Esophagus muscularis mucosa (tissue), 4 donors: Measurements from ENCODE around the gene TSSK2. TPM values are rescaled to one million over a fixed set of nuclear protein-coding genes. Genes with fewer than 3 reads are reported as not detected.
A peak's percentile ranks its signal among the peaks of the same experiment; 100 is the strongest.

ENCODE experiments used
- DNase-seq: peaks from one replicate; pipeline ENCODE4 v3.0.0-alpha.2; 2017; ENCODE audit errors: extremely low spot score
- H3K27ac ChIP-seq, 4 donors: fragments of 200-600 bp; sonication (generic); replicated peaks in 1 of 4; 1 replicate in 3 of 4; 2 replicates in 1 of 4; pipeline ENCODE4 v1.5.1; 2016 to 2019; ENCODE audit warnings: mild to moderate bottlenecking in 1 of 4
- H3K27me3 ChIP-seq, 4 donors: fragments of 200-600 bp; sonication (generic); one replicate each; pipeline versions ENCODE4 v1.5.1 to v1.6.0; 2016 to 2019
- H3K36me3 ChIP-seq, 4 donors: fragments of 200-600 bp; sonication (generic); one replicate each; pipeline ENCODE4 v1.5.1; 2016 to 2019
- H3K4me1 ChIP-seq, 4 donors: fragments of 200-600 bp; sonication (generic); one replicate each; pipeline ENCODE4 v1.5.1; 2016 to 2019
- H3K4me3 ChIP-seq, 4 donors: fragments of 200-600 bp; sonication (generic); 1 replicate in 2 of 4; 2 replicates in 2 of 4; pipeline ENCODE4 v1.5.1; 2016 to 2019; ENCODE audit warnings: mild to moderate bottlenecking in 4 of 4, moderate library complexity in 1 of 4
- H3K9me3 ChIP-seq, 4 donors: fragments of 200-600 bp; sonication (generic); 1 replicate in 3 of 4; 2 replicates in 1 of 4; pipeline ENCODE4 v1.5.1; 2016 to 2019
- EP300 ChIP-seq: sonication (generic); formaldehyde crosslinking; IDR thresholded peaks from one replicate; pipeline ENCODE4 v1.6.1; 2017; ENCODE audit warnings: antibody characterized with exemption
- POLR2A ChIP-seq: fragments of 450-650 bp; IDR thresholded peaks from one replicate; pipeline ENCODE4 v1.6.1; 2017; ENCODE audit warnings: antibody characterized with exemption, moderate library complexity, mild to moderate bottlenecking, low read depth
- POLR2AphosphoS5 ChIP-seq, 2 donors: sonication (generic); formaldehyde crosslinking; IDR thresholded peaks; one replicate each; pipeline ENCODE4 v1.6.1; 2017; ENCODE audit warnings: antibody characterized with exemption in 2 of 2
- WGBS: methylation state at CpG from one replicate; pipeline ENCODE4 v1.1.5; 2018; 5-methylcytosine and 5-hydroxymethylcytosine counted together
- intact Hi-C: fragments of 100-400 bp; cut with DNase I; formaldehyde crosslinking; loops from one replicate; pipeline ENCODE4 v1.15.1; 2023
- total RNA-seq, 4 donors: library from RNA; depleted of rRNA; stranded (reverse); fragments of >200 nt; gene quantifications; one replicate each; pipeline versions ENCODE4 v1.1.0 to v1.2.1, GENCODE V29; 2016
- TF ChIP-seq, protein P1 (sequence below), 3 experiments: fragments of 200-600 bp in 2 of 3; fragments of 450-650 bp in 1 of 3; sonication (generic) in 2 of 3; IDR thresholded peaks; one replicate each; pipeline ENCODE4 v1.5.1; 2017 to 2019; ENCODE audit warnings: antibody characterized with exemption in 3 of 3, mild to moderate bottlenecking in 2 of 3, moderate library complexity in 1 of 3

TSSK2 gene
- total RNA-seq, 4 donors from 2014 or later = not detected

DNA sequence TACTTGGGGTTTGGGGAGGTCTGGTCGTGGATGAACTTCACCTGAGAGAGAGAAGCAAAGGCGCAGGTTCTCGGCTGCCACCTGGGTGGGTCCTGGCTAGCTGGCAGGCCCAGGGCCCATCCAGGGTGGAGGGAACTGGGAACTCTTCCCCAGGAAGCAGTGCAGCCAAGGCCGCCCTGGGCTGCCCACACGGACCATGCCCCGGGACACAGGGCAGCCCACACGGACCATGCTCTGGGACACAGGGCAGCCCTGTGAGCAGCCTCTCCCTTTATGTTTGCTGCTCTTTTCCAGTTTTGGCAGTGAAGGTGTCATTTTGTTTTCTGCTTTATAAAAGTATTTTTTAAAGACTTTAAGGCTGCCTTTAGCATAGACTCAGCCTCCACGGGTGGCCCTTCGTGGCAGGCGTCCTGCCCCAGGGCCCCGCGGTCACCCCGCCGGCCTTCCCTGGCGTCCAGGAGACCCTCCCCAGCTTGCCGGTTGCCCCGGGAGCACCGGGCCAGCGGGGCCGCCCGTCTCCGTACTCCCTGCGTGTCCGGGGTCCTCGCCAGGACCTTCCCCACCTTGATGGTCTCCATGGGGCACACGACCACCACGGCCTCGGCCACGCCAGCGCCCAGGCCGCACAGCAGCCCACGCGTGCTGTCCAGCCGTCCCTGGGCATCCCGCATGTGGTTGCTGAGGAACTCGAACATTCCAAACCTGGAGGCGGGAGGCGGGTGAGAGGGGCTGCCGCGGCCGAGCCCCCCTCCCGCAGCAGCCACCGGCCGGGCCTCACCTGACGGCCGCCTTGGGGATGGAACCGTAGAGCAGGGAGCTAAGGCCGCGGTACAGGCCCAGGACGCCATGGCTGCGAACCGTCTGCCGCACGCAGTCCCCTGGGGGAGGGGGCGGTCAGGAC is 46.3 kb downstream of the TSSK2 start:
- peak overlapping the region; percentile 90 to 97 (median 94) for H3K27ac ChIP-seq
- intact Hi-C loops = loop anchor here (5.0 kb wide), 2 partner anchors 35 to 255 kb away; partner anchors contain the start of genes ESS2, HIRA and MRPL40
- no peaks in the 10 kb centered on the region for H3K27me3 ChIP-seq
- no peaks in the 10 kb centered on the region for H3K9me3 ChIP-seq
- H3K36me3 ChIP-seq = peaks cover 0 to 9% (median 0%) of the 10 kb centered on the region in 4 donors
- DNase-seq = no peak
- peaks cover 45 to 68% (median 64%) of the 10 kb centered on the region in 4 donors for H3K4me1 ChIP-seq
- whole genome bisulfite sequencing = 51% methylated on average over 8 of the region's 55 CpGs
- H3K4me3 ChIP-seq = peak overlapping the region; percentile 83 to 98 (median 92)
- TF ChIP-seq POLR2AphosphoS5 (IDR thresholded peaks at IDR 0.05) (no peak), POLR2A (no peak), EP300 (no peak)
- TF ChIP-seq, protein P1, sequence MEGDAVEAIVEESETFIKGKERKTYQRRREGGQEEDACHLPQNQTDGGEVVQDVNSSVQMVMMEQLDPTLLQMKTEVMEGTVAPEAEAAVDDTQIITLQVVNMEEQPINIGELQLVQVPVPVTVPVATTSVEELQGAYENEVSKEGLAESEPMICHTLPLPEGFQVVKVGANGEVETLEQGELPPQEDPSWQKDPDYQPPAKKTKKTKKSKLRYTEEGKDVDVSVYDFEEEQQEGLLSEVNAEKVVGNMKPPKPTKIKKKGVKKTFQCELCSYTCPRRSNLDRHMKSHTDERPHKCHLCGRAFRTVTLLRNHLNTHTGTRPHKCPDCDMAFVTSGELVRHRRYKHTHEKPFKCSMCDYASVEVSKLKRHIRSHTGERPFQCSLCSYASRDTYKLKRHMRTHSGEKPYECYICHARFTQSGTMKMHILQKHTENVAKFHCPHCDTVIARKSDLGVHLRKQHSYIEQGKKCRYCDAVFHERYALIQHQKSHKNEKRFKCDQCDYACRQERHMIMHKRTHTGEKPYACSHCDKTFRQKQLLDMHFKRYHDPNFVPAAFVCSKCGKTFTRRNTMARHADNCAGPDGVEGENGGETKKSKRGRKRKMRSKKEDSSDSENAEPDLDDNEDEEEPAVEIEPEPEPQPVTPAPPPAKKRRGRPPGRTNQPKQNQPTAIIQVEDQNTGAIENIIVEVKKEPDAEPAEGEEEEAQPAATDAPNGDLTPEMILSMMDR (IDR thresholded peaks at IDR 0.05) = no peak

DNA sequence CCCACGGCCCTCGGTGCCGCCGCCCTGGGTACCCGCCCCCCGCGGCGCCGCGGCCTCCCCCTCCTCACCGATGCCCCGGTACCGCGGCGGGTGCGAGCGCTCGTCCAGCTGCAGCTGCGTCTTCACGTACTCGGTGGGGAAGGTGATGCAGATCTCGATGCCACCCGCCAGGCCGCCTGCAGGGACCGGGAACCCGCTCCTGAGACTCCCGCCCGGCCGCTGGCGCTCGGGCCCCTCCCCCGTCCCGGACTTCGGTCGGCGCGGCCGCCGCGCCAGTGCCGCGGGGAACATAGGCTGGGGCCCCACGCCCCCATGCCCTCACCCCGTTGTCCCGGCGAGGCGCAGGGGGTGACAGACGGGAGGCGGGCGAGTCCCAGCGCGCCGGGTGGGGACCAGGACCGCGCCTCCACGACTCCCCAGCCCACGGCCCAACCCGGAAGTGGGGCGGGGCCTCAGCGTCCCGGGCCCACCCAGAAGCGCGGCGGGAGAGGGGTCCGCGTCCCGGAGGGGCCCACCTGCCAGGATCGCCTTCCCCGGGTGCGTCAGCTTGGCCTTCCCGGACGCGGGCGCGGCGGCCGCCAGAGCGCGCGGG is 47.1 kb downstream of the TSSK2 start:
- no peaks in the 10 kb centered on the region for H3K9me3 ChIP-seq
- TF ChIP-seq POLR2A (no peak), EP300 (no peak)
- TF ChIP-seq, protein P1 (IDR thresholded peaks at IDR 0.05) = no peak
- peaks cover 0 to 12% (median under 1%) of the 10 kb centered on the region in 4 donors for H3K36me3 ChIP-seq
- intact Hi-C loops = loop anchor here (5.0 kb wide), 2 partner anchors 36 to 254 kb away; partner anchors contain the start of genes ESS2, HIRA and MRPL40
- no peaks in the 10 kb centered on the region for H3K27me3 ChIP-seq
- DNase-seq = no peak
- WGBS = no CpG with 5 or more reads among the region's 80 CpGs
- peak overlapping the region; percentile 90 to 97 (median 94) for H3K27ac ChIP-seq
- peaks cover 37 to 60% (median 56%) of the 10 kb centered on the region in 4 donors for H3K4me1 ChIP-seq
- peak overlapping the region; percentile 83 to 98 (median 92) for H3K4me3 ChIP-seq

DNA sequence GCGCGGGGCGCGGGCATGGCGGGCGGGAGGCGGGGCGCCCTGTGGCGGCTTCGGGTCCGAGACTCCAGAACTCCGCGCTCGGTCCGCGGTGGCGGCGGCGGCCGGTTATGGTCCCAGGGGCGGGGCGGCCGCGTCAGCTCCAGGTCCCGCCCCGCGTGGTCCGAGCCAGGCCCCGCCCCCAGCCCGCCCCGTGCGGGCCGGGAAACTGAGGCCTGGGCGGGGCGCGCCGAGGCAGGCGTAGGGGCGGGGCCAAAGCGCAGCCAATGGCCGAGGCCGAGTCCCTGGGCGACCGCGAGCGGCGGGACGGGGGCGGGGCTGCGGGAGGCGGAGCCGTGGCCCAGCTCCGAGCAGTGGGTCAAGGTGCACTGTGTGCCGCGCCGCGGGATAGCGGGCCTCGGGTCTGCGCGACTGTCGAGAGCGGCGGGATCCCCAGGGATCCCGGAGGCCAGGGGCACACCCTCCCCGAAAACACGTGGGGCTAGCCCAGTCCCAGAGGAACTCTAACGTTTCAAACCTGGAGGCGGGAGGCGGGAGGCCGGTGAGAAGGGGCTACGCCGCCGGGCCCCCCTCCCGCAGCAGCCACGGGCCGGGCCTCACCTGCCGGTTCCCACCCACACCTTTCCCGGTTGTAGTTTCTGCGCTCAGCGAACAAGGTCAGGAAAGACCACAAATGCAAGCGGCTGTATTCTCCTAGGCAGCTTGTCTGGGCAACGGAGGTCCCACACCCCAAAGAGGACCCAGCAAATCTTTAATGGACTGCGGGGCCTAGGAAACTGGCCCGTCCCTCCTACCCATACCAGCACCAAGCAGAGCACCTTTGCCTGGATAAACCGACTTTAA is 47.8 kb downstream of the TSSK2 start, which contains the start of gene SLC25A1:
TSS of gene SLC25A1 (minus strand) at position 80 of the 840 bp plus-strand sequence. CDS start at position 17, 63 bp downstream.
- intact Hi-C loops = loop anchor here (5.0 kb wide), 2 partner anchors 37 to 253 kb away; partner anchors contain the start of genes ESS2, HIRA and MRPL40

DNA sequence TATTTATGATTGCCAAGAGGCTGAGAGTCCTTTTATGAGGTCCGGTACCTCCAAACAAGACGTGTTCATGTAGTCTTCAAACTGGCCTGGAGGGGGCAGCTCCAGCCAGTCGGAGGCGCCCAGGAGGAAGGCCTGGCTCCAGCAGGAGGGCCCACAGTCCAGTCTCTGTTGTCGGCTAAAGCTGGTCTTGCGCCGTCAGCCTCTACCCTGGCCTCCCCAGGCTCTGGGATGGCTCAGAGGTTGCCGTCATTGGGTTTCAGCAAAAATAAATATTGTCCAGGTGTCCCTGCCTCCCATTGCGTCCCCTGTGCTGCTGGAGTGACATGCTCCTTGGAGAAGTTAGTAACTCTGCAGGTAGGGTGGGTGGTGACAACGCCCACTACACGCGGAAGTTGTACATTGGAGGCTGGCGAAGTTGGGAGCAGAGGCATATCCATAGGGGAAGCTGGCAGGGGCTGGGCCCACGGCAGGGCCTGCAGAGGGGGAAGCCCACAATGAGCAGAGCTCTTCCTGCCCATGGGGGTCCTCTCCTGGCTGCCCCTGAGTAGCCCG is 48.5 kb downstream of the TSSK2 start:
- H3K4me1 ChIP-seq = peaks cover 23 to 46% (median 42%) of the 10 kb centered on the region in 4 donors
- H3K27ac ChIP-seq = peak overlapping the region; percentile 90 to 97 (median 94)
- intact Hi-C loops = loop anchor here (5.0 to 10.0 kb wide), 4 partner anchors 37 to 455 kb away; partner anchors contain the start of genes ESS2, HIRA and MRPL40
- no peaks in the 10 kb centered on the region for H3K27me3 ChIP-seq
- TF ChIP-seq, protein P1 (IDR thresholded peaks at IDR 0.05) = peak; percentile 74 to 76 (median 76)
- TF ChIP-seq EP300 = no peak
- no peak for TF ChIP-seq POLR2A
- peak in 1 of 2 donors; percentile 58 for TF ChIP-seq POLR2AphosphoS5 (IDR thresholded peaks at IDR 0.05)
- peaks cover 0 to 13% (median 2%) of the 10 kb centered on the region in 4 donors for H3K36me3 ChIP-seq
- DNase-seq = no peak
- peak overlapping the region; percentile 83 to 98 (median 92) for H3K4me3 ChIP-seq
- WGBS = 75% methylated on average over 6 of the region's 15 CpGs
- no peaks in the 10 kb centered on the region for H3K9me3 ChIP-seq

More for the DNA sequence above, 47.8 kb downstream of the TSSK2 start, which contains the start of gene SLC25A1:
- Histone ChIP-seq H3K4me3 (peak within 1 kb of the TSS; percentile 83 to 98 (median 92)), H3K4me1 (peaks cover 30 to 53% (median 49%) of the 10 kb centered on the region in 4 donors), H3K9me3 (no peaks in the 10 kb centered on the region), H3K27me3 (no peaks in the 10 kb centered on the region), H3K36me3 (peaks cover 0 to 13% (median 2%) of the 10 kb centered on the region in 4 donors), H3K27ac (peak within 1 kb of the TSS; percentile 90 to 97 (median 94))
- TF ChIP-seq EP300 = no peak
- TF ChIP-seq POLR2AphosphoS5 (IDR thresholded peaks at IDR 0.05) = peak; percentile 57 to 76
- peak; percentile 95 for DNase-seq
- under 1% methylated on average over 22 of the region's 86 CpGs for WGBS
